Measurements from ENCODE around the gene UNC13C. TPM values are rescaled to one million over a fixed set of nuclear protein-coding genes. Genes with fewer than 3 reads are reported as not detected.

The UNC13C gene
- total RNA-seq, 6 experiments from 2014 or later, result not detected

DNA sequence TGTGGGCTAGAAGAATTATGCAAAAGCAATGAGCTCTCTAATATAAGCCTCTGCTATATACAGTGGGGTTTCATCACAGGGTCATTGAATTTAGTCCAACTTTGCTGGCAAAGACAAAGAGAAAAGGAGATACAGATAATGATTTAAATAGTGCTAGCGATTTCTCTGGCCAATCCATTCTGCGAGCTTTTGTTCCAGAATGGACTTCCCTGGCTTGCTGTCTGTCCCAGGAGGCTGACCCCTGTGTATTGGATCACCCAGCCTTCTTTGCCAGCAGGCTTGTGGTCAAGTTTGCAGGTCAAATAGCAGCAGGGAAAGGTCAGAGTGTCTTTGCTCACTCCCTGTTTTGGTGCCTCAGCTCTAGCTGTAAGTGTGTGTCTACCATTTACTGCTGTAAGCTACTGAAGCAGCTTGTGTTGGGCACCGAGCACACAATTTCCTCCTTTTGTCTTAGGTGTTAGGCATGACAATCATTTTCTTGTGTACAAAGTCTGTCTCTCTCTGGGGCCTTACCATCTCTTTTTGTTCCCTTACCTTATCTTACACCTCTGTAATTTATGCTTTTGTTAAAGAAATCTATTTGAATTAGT, 55.7 kb downstream of the UNC13C start:
- Mint-ChIP-seq H3K36me3 (ENCODE audit: low read depth) (no peaks in the 10 kb centered on the region), H3K27ac (no peak overlapping the region), H3K4me1 (ENCODE audit: low read depth) (no peaks in the 10 kb centered on the region), H3K27me3 (ENCODE audit: insufficient read depth) (no peaks in the 10 kb centered on the region), H3K4me3 (no peak overlapping the region), H3K9me3 (peaks cover 26% of the 10 kb centered on the region)
- TF ChIP-seq, protein P1, sequence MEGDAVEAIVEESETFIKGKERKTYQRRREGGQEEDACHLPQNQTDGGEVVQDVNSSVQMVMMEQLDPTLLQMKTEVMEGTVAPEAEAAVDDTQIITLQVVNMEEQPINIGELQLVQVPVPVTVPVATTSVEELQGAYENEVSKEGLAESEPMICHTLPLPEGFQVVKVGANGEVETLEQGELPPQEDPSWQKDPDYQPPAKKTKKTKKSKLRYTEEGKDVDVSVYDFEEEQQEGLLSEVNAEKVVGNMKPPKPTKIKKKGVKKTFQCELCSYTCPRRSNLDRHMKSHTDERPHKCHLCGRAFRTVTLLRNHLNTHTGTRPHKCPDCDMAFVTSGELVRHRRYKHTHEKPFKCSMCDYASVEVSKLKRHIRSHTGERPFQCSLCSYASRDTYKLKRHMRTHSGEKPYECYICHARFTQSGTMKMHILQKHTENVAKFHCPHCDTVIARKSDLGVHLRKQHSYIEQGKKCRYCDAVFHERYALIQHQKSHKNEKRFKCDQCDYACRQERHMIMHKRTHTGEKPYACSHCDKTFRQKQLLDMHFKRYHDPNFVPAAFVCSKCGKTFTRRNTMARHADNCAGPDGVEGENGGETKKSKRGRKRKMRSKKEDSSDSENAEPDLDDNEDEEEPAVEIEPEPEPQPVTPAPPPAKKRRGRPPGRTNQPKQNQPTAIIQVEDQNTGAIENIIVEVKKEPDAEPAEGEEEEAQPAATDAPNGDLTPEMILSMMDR (IDR thresholded peaks at IDR 0.05), result no peak
- DNase-seq, result no peak

DNA sequence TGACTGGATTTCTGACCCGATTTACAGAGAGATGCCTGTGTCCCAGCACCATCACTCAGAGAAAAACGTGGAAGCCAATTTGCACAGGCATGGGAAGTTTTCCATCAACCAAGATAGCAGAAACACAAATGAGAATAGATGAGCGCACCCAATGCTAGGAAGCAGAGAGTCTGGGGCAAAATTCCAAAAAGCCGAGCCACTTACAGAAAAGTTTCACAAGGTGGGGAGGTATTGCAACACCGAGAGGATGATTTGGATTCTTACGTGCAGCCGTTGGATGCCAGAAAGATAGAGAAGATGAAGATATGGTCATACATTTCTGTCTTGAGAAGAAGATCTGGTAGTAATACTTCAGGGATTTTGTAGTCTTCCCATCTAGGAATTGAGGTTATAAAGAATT, 57.4 kb downstream of the UNC13C start:
- peaks cover 21% of the 10 kb centered on the region for H3K9me3 Mint-ChIP-seq

DNA sequence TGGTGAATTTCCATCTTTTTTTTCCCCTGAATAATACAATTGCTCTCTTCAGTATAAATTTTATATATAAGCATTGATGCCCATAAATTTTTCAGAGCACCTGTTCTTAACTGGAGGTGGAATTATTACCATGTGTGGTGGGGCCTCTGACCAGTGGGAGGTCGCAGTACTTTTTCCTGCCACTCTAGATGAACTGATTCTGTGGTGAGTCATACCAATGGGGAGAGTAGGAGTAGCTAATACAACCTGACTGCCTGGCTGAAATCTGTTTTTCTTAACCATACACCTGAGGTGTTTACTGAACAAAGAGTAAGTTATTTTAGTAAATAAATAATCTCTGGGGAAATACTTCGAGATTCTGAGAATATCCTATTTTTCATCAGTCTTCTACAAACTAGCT, 67.2 kb downstream of the UNC13C start:
- H3K27ac Mint-ChIP-seq, result no peak overlapping the region
- DNase-seq, result no peak
- no peaks in the 10 kb centered on the region for H3K4me1 Mint-ChIP-seq (ENCODE audit: low read depth)
- TF ChIP-seq, protein P1 (IDR thresholded peaks at IDR 0.05), result no peak
- no peaks in the 10 kb centered on the region; the same call in 1 of the 2 replicates for H3K36me3 Mint-ChIP-seq (ENCODE audit: low read depth)
- H3K27me3 Mint-ChIP-seq (ENCODE audit: insufficient read depth), result no peaks in the 10 kb centered on the region
- H3K9me3 Mint-ChIP-seq, result peaks cover 48% of the 10 kb centered on the region
- no peak overlapping the region for H3K4me3 Mint-ChIP-seq

More for the DNA sequence above, 57.4 kb downstream of the UNC13C start:
- no peak overlapping the region for H3K4me3 Mint-ChIP-seq
- TF ChIP-seq, protein P1 (IDR thresholded peaks at IDR 0.05), result no peak
- no peak for DNase-seq
- H3K27ac Mint-ChIP-seq, result no peak overlapping the region
- peaks cover 2% of the 10 kb centered on the region; the same call in 1 of the 2 replicates for H3K27me3 Mint-ChIP-seq (ENCODE audit: insufficient read depth)
- no peaks in the 10 kb centered on the region for H3K36me3 Mint-ChIP-seq (ENCODE audit: low read depth)
- H3K4me1 Mint-ChIP-seq (ENCODE audit: low read depth), result no peaks in the 10 kb centered on the region

DNA sequence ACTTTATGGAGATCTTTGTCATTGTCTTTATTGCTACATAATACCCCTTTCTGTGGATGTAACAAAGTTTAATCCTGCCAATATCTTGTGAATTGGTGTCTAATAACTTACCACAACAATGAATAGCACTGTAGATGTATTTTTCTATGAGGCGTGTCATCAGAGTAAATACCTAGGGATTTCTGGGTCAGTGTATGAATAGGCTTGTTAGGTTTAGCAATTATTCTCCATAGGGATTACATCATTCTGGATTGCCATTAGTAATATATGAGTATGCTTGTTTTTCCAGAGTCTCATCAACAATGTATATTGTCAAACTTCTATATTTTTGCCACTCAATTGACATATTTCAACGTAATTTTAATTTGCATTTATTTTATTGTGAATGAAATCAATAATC, 67.9 kb downstream of the UNC13C start:
- no peaks in the 10 kb centered on the region; the same call in 1 of the 2 replicates for H3K36me3 Mint-ChIP-seq (ENCODE audit: low read depth)
- H3K27ac Mint-ChIP-seq, result no peak overlapping the region
- no peaks in the 10 kb centered on the region for H3K4me1 Mint-ChIP-seq (ENCODE audit: low read depth)
- H3K9me3 Mint-ChIP-seq, result peaks cover 53% of the 10 kb centered on the region
- DNase-seq, result no peak
- TF ChIP-seq, protein P1 (IDR thresholded peaks at IDR 0.05), result no peak
- H3K27me3 Mint-ChIP-seq (ENCODE audit: insufficient read depth), result no peaks in the 10 kb centered on the region
- H3K4me3 Mint-ChIP-seq, result no peak overlapping the region

DNA sequence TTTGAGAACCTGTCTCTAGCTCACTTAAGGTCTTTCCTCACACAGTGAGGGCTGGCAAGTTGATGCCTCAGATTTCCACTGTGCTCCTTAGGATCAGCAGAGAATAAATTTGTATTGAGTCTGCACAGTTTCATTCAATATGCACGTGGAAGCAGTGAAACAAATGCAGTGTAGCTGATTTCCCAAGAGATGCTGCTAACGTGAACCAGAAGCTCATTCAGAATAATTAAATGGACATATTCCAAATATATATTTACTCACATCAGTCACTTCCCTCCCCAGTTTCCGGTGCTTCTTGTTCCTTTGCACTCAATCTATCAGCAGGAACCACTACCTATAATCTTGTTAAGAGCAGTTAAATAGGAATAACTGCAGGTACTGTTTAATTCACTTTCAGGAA, 86.1 kb downstream of the UNC13C start:
- Mint-ChIP-seq H3K36me3 (ENCODE audit: low read depth) (no peaks in the 10 kb centered on the region), H3K27me3 (ENCODE audit: insufficient read depth) (no peaks in the 10 kb centered on the region), H3K27ac (no peak overlapping the region), H3K9me3 (peaks cover 43% of the 10 kb centered on the region), H3K4me1 (ENCODE audit: low read depth) (no peaks in the 10 kb centered on the region), H3K4me3 (no peak overlapping the region)
- no peak for DNase-seq
- TF ChIP-seq, protein P1 (IDR thresholded peaks at IDR 0.05), result no peak
